ENCODE results near the gene PCK2. TPM values are rescaled to one million over a fixed set of nuclear protein-coding genes. Genes with fewer than 3 reads are reported as not detected.
"Not testable (repeated sequence)": the region's sequence is repeated elsewhere in the genome, so short reads cannot be mapped to it uniquely, and the experiment has no call there.

The PCK2 gene
- 13.0 and 33.2 TPM in 2 replicates for total RNA-seq

GRCh38 chr14:24093901-24094840 is at the start of gene PCK2:
Gene PCK2 (plus strand): TSS chr14:24094311. CDS start chr14:24094406, 95 bp downstream.
- TF ChIP-seq CTCF (IDR thresholded peaks at IDR 0.05; ENCODE audit: insufficient read depth, low read depth, low read length), result no peak
- DNase-seq (ENCODE audit: low read depth), result peak; percentile 94
- H3K4me3 ChIP-seq (ENCODE audit: low read depth, low read length), result peak within 1 kb of the TSS; percentile 77

GRCh38 chr14:24049002-24049401 is 45.1 kb upstream of the PCK2 start:
- not testable (repeated sequence) for DNase-seq (ENCODE audit: low read depth)

GRCh38 chr14:24050753-24051152 is 43.4 kb upstream of the PCK2 start:
- DNase-seq (ENCODE audit: low read depth), result not testable (repeated sequence)

More at GRCh38 chr14:24049002-24049401, 45.1 kb upstream of the PCK2 start:
- not testable (repeated sequence) for H3K4me3 ChIP-seq (ENCODE audit: low read depth, low read length)

GRCh38 chr14:24051176-24051788 is 42.8 kb upstream of the PCK2 start:
- TF ChIP-seq CTCF (IDR thresholded peaks at IDR 0.05; ENCODE audit: insufficient read depth, low read depth, low read length), result no peak

More at GRCh38 chr14:24050753-24051152, 43.4 kb upstream of the PCK2 start:
- not testable (repeated sequence) for H3K4me3 ChIP-seq (ENCODE audit: low read depth, low read length)

GRCh38 chr14:24051789-24052655 is 42.1 kb upstream of the PCK2 start, which contains the start of gene CARMIL3:
Gene CARMIL3 (plus strand): TSS chr14:24052009. CDS start chr14:24052154, 145 bp downstream.
- H3K4me3 ChIP-seq (ENCODE audit: low read depth, low read length), result peak within 1 kb of the TSS; percentile 59
- TF ChIP-seq CTCF (IDR thresholded peaks at IDR 0.05; ENCODE audit: insufficient read depth, low read depth, low read length), result no peak
- DNase-seq (ENCODE audit: low read depth), result peak; percentile 28

More at GRCh38 chr14:24051176-24051788, 42.8 kb upstream of the PCK2 start:
- H3K4me3 ChIP-seq (ENCODE audit: low read depth, low read length), result peak overlapping the region; percentile 59
- DNase-seq (ENCODE audit: low read depth), result no peak

- no peak for TF ChIP-seq CTCF (IDR thresholded peaks at IDR 0.05; ENCODE audit: insufficient read depth, low read depth, low read length)
- H3K4me3 ChIP-seq (ENCODE audit: low read depth, low read length), result no peak overlapping the region
- no peak for DNase-seq (ENCODE audit: low read depth)
Observed at GRCh38 chr14:24052656-24053547, 41.2 kb upstream of the PCK2 start.

Data from fibroblast of villous mesenchyme (primary cell).